Right lobe of liver (tissue), 6 donors: Measurements from ENCODE around the gene AFF2. TPM values are rescaled to one million over a fixed set of nuclear protein-coding genes. Genes with fewer than 3 reads are reported as not detected.
A peak's percentile ranks its signal among the peaks of the same experiment; 100 is the strongest.

Experiments
- ATAC-seq, 4 donors: fragments of 200-7000 bp; cut with Tn5 transposase; one replicate each; pipeline ENCODE4 v1.9.1; 2020; ENCODE audit warnings: mild to moderate bottlenecking in 4 of 4, moderate library complexity in 4 of 4
- DNase-seq, 3 donors: peaks; one replicate each; pipeline ENCODE4 v3.0.0-alpha.2; 2020
- H3K27ac ChIP-seq, 3 donors: fragments of 200-600 bp; one replicate each; pipeline ENCODE4 v1.8.0; 2022
- H3K27me3 ChIP-seq, 2 donors: fragments of 200-600 bp; one replicate each; pipeline ENCODE4 v1.8.0; 2022
- H3K36me3 ChIP-seq, 4 donors: fragments of 200-600 bp; sonication (generic) in 1 of 4; one replicate each; pipeline versions ENCODE4 v1.5.1 to v1.8.0; 2017 to 2022; ENCODE audit warnings: control low read depth in 1 of 4
- H3K4me1 ChIP-seq, 4 donors: fragments of 200-600 bp; sonication (generic) in 1 of 4; one replicate each; pipeline versions ENCODE4 v1.5.1 to v1.8.0; 2017 to 2022; ENCODE audit warnings: control low read depth in 1 of 4
- H3K4me3 ChIP-seq, 3 donors: fragments of 200-600 bp; one replicate each; pipeline ENCODE4 v1.8.0; 2022
- H3K9me3 ChIP-seq, 4 donors: fragments of 200-600 bp; sonication (generic) in 1 of 4; one replicate each; pipeline versions ENCODE4 v1.5.1 to v1.8.0; 2017 to 2022; ENCODE audit warnings: control low read depth in 1 of 4
- POLR2A ChIP-seq: fragments of 450-650 bp; IDR thresholded peaks from one replicate; pipeline ENCODE4 v1.6.1; 2017; ENCODE audit warnings: antibody characterized with exemption, mild to moderate bottlenecking
- WGBS: methylation state at CpG from one replicate; pipeline ENCODE4 v1.1.6; 2018; ENCODE audit warnings: low coverage, low lambda C conversion rate; ENCODE audit not compliant: insufficient coverage; ENCODE audit errors: missing lambda C conversion rate; 5-methylcytosine and 5-hydroxymethylcytosine counted together
- intact Hi-C, 2 donors: fragments of 100-400 bp; cut with DNase I; formaldehyde crosslinking; loops; one replicate each; pipeline versions ENCODE4 v1.11.2 to v1.14.1; 2022
- total RNA-seq, 6 experiments: library from RNA; depleted of rRNA in 2 of 6; stranded (reverse); fragments of >200 nt in 2 of 6; fragmentation: NEBNext Ultra II Directional in 3 of 6; extraction: Animal tissue kit (Norgen Biotek cat#: 25700) in 3 of 6; gene quantifications; one replicate each; pipeline versions ENCODE4 v1.1.0 to v1.2.4, GENCODE V29; 2016 to 2023
- TF ChIP-seq, protein P1 (sequence below), 4 donors: fragments of 200-600 bp in 3 of 4; fragments of 450-650 bp in 1 of 4; IDR thresholded peaks; one replicate each; pipeline versions ENCODE4 v1.5.1 to v1.8.0; 2016 to 2022; ENCODE audit warnings: antibody characterized with exemption in 4 of 4, mild to moderate bottlenecking in 2 of 4
- donor health status: DM: no; HTN: yes; CAD: no.
- donor health status: DM: no; HTN: no; CAD: no.
- donor health status: DM: no; HTN: no; CAD: no.
- donor health status: DM: no; HTN: yes; CAD: no.
- donor health status: DM: no; HTN: yes; CAD: no.

The AFF2 gene
- total RNA-seq, 6 experiments from 2014 or later = 0.06 to 1.9 (median 0.15) TPM

- no peak overlapping the region for H3K4me3 ChIP-seq
- TF ChIP-seq, protein P1, sequence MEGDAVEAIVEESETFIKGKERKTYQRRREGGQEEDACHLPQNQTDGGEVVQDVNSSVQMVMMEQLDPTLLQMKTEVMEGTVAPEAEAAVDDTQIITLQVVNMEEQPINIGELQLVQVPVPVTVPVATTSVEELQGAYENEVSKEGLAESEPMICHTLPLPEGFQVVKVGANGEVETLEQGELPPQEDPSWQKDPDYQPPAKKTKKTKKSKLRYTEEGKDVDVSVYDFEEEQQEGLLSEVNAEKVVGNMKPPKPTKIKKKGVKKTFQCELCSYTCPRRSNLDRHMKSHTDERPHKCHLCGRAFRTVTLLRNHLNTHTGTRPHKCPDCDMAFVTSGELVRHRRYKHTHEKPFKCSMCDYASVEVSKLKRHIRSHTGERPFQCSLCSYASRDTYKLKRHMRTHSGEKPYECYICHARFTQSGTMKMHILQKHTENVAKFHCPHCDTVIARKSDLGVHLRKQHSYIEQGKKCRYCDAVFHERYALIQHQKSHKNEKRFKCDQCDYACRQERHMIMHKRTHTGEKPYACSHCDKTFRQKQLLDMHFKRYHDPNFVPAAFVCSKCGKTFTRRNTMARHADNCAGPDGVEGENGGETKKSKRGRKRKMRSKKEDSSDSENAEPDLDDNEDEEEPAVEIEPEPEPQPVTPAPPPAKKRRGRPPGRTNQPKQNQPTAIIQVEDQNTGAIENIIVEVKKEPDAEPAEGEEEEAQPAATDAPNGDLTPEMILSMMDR (IDR thresholded peaks at IDR 0.05) = no peak
- intact Hi-C loops = no loop called here
- no peak for DNase-seq
- 76% methylated on average over 4 of the region's 4 CpGs for WGBS
- no peaks in the 10 kb centered on the region for H3K9me3 ChIP-seq
- H3K27me3 ChIP-seq = no peaks in the 10 kb centered on the region
- no peaks in the 10 kb centered on the region for H3K36me3 ChIP-seq
- H3K27ac ChIP-seq = no peak overlapping the region
- H3K4me1 ChIP-seq = no peaks in the 10 kb centered on the region
- no peak for ATAC-seq
Measured at GRCh38 chrX:148933881-148934280, 433.5 kb downstream of the AFF2 start.

DNA sequence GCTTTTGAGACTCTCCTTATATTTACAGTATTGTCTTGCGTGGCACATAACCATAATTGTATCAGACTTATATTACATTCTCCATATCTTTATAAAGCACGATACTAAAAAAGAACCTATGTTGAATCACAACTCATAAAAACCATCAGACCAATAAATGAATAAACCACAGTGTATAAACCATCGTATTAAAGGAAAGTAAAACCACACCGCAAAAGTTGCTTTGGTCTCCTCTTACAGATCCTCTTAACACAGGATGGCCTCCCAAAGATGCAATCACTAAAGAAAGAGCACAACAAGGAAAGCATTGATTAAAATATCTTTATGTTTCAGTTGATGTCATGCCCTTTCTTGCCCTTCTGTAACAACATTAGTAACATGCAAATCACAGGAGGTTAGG lies 437.9 kb downstream of the AFF2 start:
- WGBS = 56% methylated on average over 4 of the region's 4 CpGs
- H3K4me1 ChIP-seq = no peaks in the 10 kb centered on the region

DNA sequence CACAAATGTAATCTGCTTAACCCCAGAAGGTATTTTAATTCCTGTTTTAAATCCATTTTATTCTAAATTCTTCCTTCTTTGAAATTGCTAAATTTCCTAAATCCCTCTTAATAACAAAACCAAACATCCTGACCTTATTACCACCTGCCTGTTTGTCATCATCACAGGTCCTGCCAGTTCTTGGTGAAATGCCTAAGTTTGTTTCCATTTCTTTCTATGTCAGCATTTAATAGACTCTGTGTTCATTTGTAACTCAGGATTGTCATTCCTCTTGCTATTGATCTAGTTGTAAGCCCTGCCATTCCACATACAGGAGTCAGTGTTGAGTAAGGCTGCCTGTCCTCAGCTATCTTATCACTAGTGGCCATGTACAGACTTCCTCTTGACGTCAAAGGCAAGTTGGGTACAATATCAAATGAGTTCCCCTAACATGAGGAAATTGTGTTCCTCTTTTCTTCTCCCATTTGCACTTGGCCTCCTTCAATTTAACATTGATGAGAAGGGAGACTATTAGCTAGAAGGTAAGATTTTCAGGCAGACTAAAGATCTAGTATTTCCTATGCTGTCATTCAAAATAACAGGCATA lies 440.1 kb downstream of the AFF2 start:
- H3K27ac ChIP-seq = no peak overlapping the region
- no peak overlapping the region for H3K4me3 ChIP-seq
- H3K36me3 ChIP-seq = no peaks in the 10 kb centered on the region
- no peaks in the 10 kb centered on the region for H3K4me1 ChIP-seq
- intact Hi-C loops = no loop called here
- peak in 2 of 4 donors; percentile 28 to 50 for ATAC-seq
- H3K9me3 ChIP-seq = no peaks in the 10 kb centered on the region
- DNase-seq = no peak
- 0% methylated on average over 1 of the region's 1 CpG for WGBS
- H3K27me3 ChIP-seq = no peaks in the 10 kb centered on the region
- TF ChIP-seq, protein P1 (IDR thresholded peaks at IDR 0.05) = no peak
- no peak for TF ChIP-seq POLR2A

More for the DNA sequence above, 437.9 kb downstream of the AFF2 start:
- H3K9me3 ChIP-seq = no peaks in the 10 kb centered on the region
- TF ChIP-seq POLR2A = no peak
- TF ChIP-seq, protein P1 (IDR thresholded peaks at IDR 0.05) = no peak
- no peak for ATAC-seq
- intact Hi-C loops = no loop called here
- no peak overlapping the region for H3K27ac ChIP-seq
- no peaks in the 10 kb centered on the region for H3K36me3 ChIP-seq
- DNase-seq = no peak
- no peaks in the 10 kb centered on the region for H3K27me3 ChIP-seq
- no peak overlapping the region for H3K4me3 ChIP-seq

- H3K4me3 ChIP-seq = no peak overlapping the region
- DNase-seq (no peak), ATAC-seq (no peak)
- WGBS = 54% methylated on average over 4 of the region's 5 CpGs
- intact Hi-C loops = no loop called here
- no peaks in the 10 kb centered on the region for H3K4me1 ChIP-seq
- H3K27me3 ChIP-seq = no peaks in the 10 kb centered on the region
- TF ChIP-seq, protein P1 (IDR thresholded peaks at IDR 0.05) = no peak
- TF ChIP-seq POLR2A = no peak
- H3K9me3 ChIP-seq = no peaks in the 10 kb centered on the region
- H3K36me3 ChIP-seq = no peaks in the 10 kb centered on the region
- no peak overlapping the region for H3K27ac ChIP-seq
Measured at GRCh38 chrX:148942754-148943153, 442.3 kb downstream of the AFF2 start.
